Fibroblast of lung (primary cell): ENCODE data around the gene FAR1. TPM values are rescaled to one million over a fixed set of nuclear protein-coding genes. Genes with fewer than 3 reads are reported as not detected.
"Not testable (repeated sequence)": the region's sequence is repeated elsewhere in the genome, so short reads cannot be mapped to it uniquely, and the experiment has no call there.

ENCODE experiments used
- DNase-seq, 2 donors: peaks; one replicate each; pipeline versions ENCODE4 v3.0.0 to v3.0.0-alpha.2; 2010; ENCODE audit warnings: low read depth in 2 of 2
- H2AFZ ChIP-seq: 2 replicates; pipeline ENCODE4 v1.5.1; 2012; ENCODE audit warnings: low read length, control low read depth, inconsistent platforms
- H3K27ac ChIP-seq: 2 replicates; pipeline ENCODE4 v1.5.1; 2011; ENCODE audit warnings: low read length, control low read depth; ENCODE audit not compliant: insufficient read depth
- H3K27me3 ChIP-seq: 2 replicates; pipeline ENCODE4 v1.5.1; 2011; ENCODE audit warnings: mild to moderate bottlenecking, low read length; ENCODE audit not compliant: control insufficient read depth, insufficient read depth
- H3K36me3 ChIP-seq: 2 replicates; pipeline ENCODE4 v1.5.1; 2011; ENCODE audit warnings: low read length; ENCODE audit not compliant: control insufficient read depth, insufficient read depth
- H3K4me1 ChIP-seq: 2 replicates; pipeline ENCODE4 v1.5.1; 2011; ENCODE audit warnings: low read length; ENCODE audit not compliant: control insufficient read depth, insufficient read depth; ENCODE audit errors: extremely low read depth
- H3K4me2 ChIP-seq: 2 replicates; pipeline ENCODE4 v1.5.1; 2011; ENCODE audit warnings: low read length, control low read depth; ENCODE audit not compliant: insufficient read depth; ENCODE audit errors: extremely low read depth
- H3K4me3 ChIP-seq, 4 experiments: fragments of 200-600 bp in 1 of 4; sonication (generic) in 1 of 4; replicated peaks in 1 of 4; 2 replicates each; pipeline ENCODE4 v1.5.1; 2011 to 2016; ENCODE audit warnings: low read length in 4 of 4, low read depth in 3 of 4, mild to moderate bottlenecking in 3 of 4, control low read depth in 2 of 4, inconsistent platforms in 1 of 4, mixed read lengths in 1 of 4; ENCODE audit not compliant: insufficient read depth in 1 of 4; ENCODE audit errors: control extremely low read depth in 1 of 4
- H3K79me2 ChIP-seq: 2 replicates; pipeline ENCODE4 v1.5.1; 2012; ENCODE audit warnings: mild to moderate bottlenecking, low read length, inconsistent platforms; ENCODE audit not compliant: control insufficient read depth, insufficient read depth
- H3K9ac ChIP-seq: 2 replicates; pipeline ENCODE4 v1.5.1; 2011; ENCODE audit warnings: mild to moderate bottlenecking, low read length, control low read depth; ENCODE audit not compliant: insufficient read depth
- H3K9me3 ChIP-seq: 2 replicates; pipeline ENCODE4 v1.5.1; 2012; ENCODE audit warnings: low read depth, low read length; ENCODE audit not compliant: control insufficient read depth, insufficient read depth
- H4K20me1 ChIP-seq: 2 replicates; pipeline ENCODE4 v1.5.1; 2011; ENCODE audit warnings: low read length; ENCODE audit not compliant: control insufficient read depth, insufficient read depth; ENCODE audit errors: extremely low read depth
- CTCF ChIP-seq, 2 donors: IDR thresholded peaks in 1 of 2; conservative IDR thresholded peaks in 1 of 2; 1 replicate in 1 of 2; 2 replicates in 1 of 2; pipeline ENCODE4 v1.5.1; 2011 to 2012; ENCODE audit warnings: low read length in 2 of 2, control low read depth in 1 of 2, inconsistent platforms in 1 of 2, low read depth in 1 of 2, mild to moderate bottlenecking in 1 of 2
- EZH2 ChIP-seq: IDR thresholded peaks from 2 replicates; pipeline ENCODE4 v1.5.1; 2012; ENCODE audit warnings: low read length, control low read depth, mild to moderate bottlenecking; ENCODE audit errors: missing control alignments
- polyA plus RNA-seq, 2 donors: library from polyadenylated mRNA; depleted of rRNA in 1 of 2; stranded (reverse) in 1 of 2; unstranded in 1 of 2; fragments of >200 nt; gene quantifications; 2 replicates each; pipeline ENCODE4 v1.2.1, GENCODE V29; 2011 to 2012; ENCODE audit warnings: missing spikeins in 1 of 2
- total RNA-seq: library from RNA; depleted of rRNA; stranded (reverse); fragments of >200 nt; gene quantifications from 2 replicates; pipeline ENCODE4 v1.2.1, GENCODE V29; 2014

FAR1 gene
- total and polyA plus RNA-seq, 2 donors (not counting 1 experiment from before 2014, with no cell fraction given) = 58.1 to 69.1 TPM

- Histone ChIP-seq H3K27me3 (no peaks in the 10 kb centered on the region), H3K4me1 (no peaks in the 10 kb centered on the region), H3K79me2 (no peaks in the 10 kb centered on the region), H3K36me3 (no peaks in the 10 kb centered on the region), H2AFZ (no peak overlapping the region), H4K20me1 (no peaks in the 10 kb centered on the region), H3K4me3 (no peak overlapping the region), H3K9ac (no peak overlapping the region), H3K4me2 (no peak overlapping the region), H3K27ac (no peak overlapping the region), H3K9me3 (no peaks in the 10 kb centered on the region)
- TF ChIP-seq EZH2 (no peak), CTCF (conservative IDR thresholded peaks at IDR 0.05 in 1 of 2, IDR thresholded peaks at IDR 0.05 in 1 of 2; ENCODE audit: low read depth in 1 of 2, low read length in 2 of 2) (no peak)
- no peak for DNase-seq
These were observed 21.1 kb upstream of the FAR1 start for GRCh38 chr11:13647391-13647790.

- H3K9ac ChIP-seq = no peak overlapping the region
- DNase-seq = no peak
- no peaks in the 10 kb centered on the region for H3K27me3 ChIP-seq
- no peaks in the 10 kb centered on the region for H4K20me1 ChIP-seq
- no peak overlapping the region for H3K4me2 ChIP-seq
- no peaks in the 10 kb centered on the region for H3K36me3 ChIP-seq
- H3K4me3 ChIP-seq = no peak overlapping the region
- H3K4me1 ChIP-seq = no peaks in the 10 kb centered on the region
- no peak for TF ChIP-seq EZH2
- no peak for TF ChIP-seq CTCF (conservative IDR thresholded peaks at IDR 0.05 in 1 of 2, IDR thresholded peaks at IDR 0.05 in 1 of 2; ENCODE audit: low read depth in 1 of 2, low read length in 2 of 2)
- no peaks in the 10 kb centered on the region for H3K79me2 ChIP-seq
- no peak overlapping the region for H3K27ac ChIP-seq
- no peaks in the 10 kb centered on the region for H3K9me3 ChIP-seq
- H2AFZ ChIP-seq = no peak overlapping the region
These were observed 18.8 kb upstream of the FAR1 start for GRCh38 chr11:13649619-13650018.

GRCh38 chr11:13651515-13651914 lies 17.0 kb upstream of the FAR1 start:
- H3K27ac ChIP-seq, H3K79me2 ChIP-seq, H4K20me1 ChIP-seq, H3K4me1 ChIP-seq, H3K36me3 ChIP-seq, H3K9ac ChIP-seq, H2AFZ ChIP-seq, H3K9me3 ChIP-seq, H3K27me3 ChIP-seq, DNase-seq, H3K4me2 ChIP-seq, H3K4me3 ChIP-seq: not testable (repeated sequence)
